Activated CD8-positive, alpha-beta memory T cell treated with anti-CD3 and anti-CD28 coated beads, Interleukin-2, amount 50 U/mL, for 48 hours (primary cell): Measurements from ENCODE around the gene LENG8.

Source experiments
- DNase-seq: peaks from one replicate; pipeline ENCODE4 v3.0.0-alpha.2; 2020

Gene LENG8

DNA sequence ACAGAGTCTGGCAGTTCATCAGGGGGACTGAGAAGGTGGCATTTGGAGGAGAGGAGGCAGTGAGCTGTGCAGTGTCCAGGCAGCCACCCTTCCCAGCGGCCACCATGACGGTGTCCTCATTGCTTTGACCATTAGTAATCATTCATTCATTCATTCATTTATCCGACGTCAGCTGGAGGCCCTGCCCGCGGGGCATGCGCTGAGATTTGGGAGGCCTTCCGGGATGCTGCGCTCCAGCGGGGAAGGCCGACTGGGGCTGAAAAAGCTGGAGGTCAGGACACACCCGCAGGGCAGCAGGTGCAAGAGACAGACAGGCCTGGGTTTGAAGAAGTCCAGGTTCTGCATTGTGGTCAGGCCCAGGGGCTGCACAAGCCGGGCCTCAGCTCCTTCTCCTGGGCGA is 24.8 kb upstream of the LENG8 start:
- no peak for DNase-seq

GRCh38 chr19:54424660-54425381 is 24.2 kb upstream of the LENG8 start:
- no peak for DNase-seq

DNA sequence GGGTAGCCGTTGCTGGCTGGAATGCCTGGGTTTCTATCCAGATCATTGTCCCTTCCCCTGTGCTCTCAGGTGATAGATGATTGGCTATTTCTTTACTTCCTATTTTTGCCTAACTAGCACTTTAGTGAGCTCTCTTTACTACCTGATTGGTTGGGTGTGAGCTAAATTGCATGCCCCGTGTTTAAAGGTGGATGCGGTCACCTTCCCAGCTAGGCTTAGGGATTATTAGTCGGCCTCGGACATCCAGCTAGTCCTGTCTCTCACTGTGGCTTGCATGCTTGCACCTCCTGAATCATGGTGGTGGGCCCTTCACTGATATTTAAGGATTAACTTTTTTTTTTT is 23.6 kb upstream of the LENG8 start:
- DNase-seq = no peak

DNA sequence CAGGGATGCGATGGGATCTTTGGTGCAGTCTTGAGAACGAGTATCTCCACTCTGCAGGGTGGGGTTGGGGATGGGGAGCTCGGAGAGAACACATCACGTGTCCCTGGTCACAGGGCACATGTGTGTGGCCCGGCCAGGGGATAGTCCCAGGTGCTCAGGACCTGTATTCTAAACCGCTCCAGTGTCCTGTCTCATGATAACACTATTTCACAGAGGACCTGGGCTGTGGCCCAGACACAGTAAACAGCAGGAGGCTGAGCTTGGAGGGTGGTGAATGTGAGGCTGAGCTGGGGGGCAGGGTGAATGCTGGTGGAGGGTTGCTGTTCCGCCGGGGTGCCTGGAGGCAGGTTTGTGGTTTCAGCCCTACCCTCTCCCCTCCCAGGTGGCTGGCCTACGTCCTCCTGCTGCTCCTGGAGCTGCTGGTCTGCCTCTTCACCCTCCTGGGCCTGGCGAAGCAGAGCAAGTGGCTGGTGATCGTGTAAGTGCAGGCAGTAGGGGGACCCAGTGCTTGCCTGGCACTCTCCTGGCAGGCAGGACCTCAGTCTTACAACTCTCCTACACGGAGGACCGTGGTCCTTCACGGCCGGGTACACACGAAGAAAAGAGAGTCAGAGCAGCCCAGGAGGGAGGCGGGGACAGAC is 22.6 kb upstream of the LENG8 start:
- DNase-seq = no peak

GRCh38 chr19:54427586-54427985 is 21.4 kb upstream of the LENG8 start:
- DNase-seq = no peak

GRCh38 chr19:54428323-54429175 is 20.4 kb upstream of the LENG8 start:
- DNase-seq = no peak

DNA sequence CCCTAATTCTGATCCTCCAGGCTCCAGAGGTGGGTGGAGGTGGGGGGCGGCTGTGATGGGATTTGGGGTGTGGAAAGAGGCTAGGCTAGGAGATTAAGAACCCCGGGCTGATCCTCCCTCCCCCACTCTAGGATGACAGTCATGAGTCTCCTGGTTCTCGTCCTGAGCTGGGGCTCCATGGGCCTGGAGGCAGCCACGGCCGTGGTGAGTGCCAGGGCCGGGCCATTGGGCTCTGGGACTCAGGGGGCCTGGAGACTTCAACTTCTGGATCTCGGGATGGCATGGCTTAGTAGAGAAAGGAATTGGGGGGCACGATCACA is 19.9 kb upstream of the LENG8 start:
- DNase-seq = no peak

- DNase-seq = no peak
Measured at GRCh38 chr19:54429545-54430227, 19.3 kb upstream of the LENG8 start.

- peak; percentile 78 for DNase-seq
Measured at GRCh38 chr19:54430306-54431254, 18.4 kb upstream of the LENG8 start.

DNA sequence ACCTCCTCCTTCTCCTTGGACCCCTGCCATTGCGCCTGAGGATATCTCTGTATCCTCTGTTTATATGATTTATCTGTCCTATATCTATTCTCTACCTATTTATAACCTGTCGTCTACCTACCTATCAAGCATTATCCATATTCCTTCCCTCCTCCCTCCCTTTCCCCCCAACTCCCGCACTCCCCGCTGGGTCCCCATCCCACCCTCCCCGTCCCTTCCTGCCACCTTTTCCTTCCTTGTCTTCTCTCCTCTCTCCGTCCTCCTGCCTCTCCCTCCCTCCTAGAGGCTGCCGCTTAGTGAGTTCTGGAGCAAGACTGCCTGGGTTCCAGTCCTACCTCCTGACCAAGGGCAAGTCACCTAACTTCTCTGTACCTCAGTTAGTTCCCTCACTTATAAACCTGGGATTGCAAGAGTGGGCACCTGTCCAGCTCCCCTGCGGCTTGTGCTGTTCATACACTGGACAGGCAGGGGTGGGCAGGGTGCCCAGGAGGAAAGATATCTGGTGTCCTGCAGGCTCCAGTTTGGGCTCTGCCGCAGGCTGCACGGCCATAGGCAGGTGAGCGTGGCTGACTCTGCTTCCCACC is 17.7 kb upstream of the LENG8 start:
- no peak for DNase-seq

DNA sequence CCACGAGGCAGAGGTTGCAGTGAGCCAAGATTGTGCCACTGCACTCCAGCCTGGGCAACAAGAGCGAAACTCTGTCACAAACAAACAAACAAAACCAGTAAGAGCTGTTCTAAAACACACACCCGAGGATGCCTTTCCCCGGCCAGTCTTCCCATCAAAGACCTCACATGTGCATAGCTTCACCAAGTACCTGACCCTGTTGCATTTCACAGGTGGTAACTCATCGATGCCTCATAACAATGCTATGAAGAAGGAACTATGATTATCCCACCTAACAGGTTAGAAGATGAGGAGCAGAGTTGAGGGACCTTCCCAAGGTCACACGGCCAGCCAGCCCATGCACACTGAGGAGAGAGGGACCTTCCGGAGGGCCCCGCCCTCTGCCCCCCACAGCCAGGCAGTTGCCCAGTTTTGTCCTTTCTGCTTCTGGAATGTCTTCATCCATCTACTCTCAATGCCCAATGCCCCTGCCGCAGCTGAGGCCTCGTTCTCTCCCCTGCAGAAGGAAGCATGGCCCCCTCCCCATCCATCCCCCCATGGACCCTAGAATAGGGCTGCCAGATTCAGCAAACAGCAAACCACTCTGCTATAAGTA is 16.8 kb upstream of the LENG8 start:
- no peak for DNase-seq

DNA sequence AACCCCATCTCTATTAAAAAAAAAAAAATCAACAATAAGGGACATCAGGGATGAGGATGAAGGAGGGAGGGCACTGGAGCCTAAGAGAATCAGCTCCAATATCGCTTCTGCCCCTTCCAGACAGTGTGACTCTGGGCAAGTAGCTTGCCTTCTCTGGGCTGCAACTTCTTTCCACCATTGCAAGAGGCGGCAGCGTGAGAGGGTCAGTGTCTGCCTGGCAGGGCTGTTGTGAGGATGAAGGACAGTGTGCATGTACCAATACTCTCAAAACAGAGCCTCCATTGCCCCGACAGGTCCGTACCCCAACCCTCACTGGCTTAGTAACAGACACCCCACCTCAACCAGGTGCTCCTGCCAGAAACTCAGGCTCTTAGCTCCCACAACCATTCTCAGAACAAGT is 15.3 kb upstream of the LENG8 start:
- DNase-seq = no peak

DNA sequence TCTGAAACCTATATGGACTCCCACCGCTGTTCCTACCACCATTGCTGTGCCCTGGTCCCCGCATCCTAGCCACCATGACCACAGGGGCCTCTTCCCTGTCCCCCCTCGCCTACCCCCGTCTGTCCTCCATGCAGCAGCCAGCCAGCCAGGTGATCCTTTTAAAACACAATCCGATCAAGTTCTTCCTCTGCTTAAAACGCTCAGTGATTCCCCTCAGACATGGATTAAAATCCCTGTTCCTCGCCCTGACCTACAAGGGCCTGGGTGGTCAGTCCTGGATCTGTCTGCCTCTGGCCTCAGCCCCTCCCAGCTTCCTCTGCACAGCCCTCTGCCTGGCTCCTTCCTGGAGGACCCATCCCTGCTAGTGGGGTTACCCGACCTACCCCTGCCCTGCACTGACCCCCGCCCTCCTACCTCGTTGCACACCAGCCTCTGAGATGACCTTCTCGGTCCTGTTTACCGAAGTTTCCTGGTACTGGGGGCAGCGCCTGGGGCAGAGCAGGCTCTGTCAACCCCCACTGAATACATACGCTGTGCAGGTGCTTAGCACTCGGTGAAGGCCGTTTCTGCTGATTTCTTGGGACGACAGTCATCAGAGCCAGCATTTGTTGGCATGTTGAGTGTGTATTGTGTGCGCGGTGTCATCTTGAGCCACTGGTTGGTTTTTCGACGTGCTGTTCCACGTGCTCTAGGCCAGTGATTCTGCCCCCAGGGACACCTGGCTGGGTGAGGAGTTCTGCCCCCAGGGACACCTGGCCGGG is 14.7 kb upstream of the LENG8 start:
- DNase-seq = no peak

GRCh38 chr19:54434873-54435214 is 14.2 kb upstream of the LENG8 start:
- no peak for DNase-seq

GRCh38 chr19:54435551-54436016 is 13.4 kb upstream of the LENG8 start:
- no peak for DNase-seq

DNA sequence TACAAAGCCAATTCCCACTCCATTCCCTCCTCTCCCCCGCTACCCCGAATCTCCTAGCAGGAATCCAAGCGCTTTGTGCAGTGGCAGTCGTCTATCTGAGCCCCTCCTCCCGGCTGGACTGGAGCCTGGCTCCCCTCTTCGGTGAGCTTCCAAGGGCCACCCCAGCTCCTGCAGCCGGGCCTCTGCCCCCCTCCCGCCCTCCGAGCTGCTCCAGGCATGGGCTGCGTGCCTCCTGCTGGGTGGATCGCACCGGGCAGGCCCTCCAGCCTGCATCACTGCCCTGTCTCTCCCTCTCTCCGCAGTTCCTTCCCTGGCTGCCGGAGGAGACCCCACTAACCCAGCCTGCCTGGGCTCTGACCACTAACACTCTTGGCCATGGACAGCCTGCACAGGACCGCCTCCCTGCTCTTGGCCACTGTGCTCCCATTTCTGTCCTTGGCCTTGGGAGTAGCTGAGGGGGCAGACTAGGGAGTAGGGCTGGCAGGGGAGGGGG is 12.9 kb upstream of the LENG8 start:
- DNase-seq = no peak

GRCh38 chr19:54436628-54437252 is 12.3 kb upstream of the LENG8 start:
- no peak for DNase-seq

GRCh38 chr19:54439174-54439851 is 9.7 kb upstream of the LENG8 start:
- DNase-seq = no peak

- no peak for DNase-seq
Measured at GRCh38 chr19:54440641-54441040, 8.4 kb upstream of the LENG8 start.

DNA sequence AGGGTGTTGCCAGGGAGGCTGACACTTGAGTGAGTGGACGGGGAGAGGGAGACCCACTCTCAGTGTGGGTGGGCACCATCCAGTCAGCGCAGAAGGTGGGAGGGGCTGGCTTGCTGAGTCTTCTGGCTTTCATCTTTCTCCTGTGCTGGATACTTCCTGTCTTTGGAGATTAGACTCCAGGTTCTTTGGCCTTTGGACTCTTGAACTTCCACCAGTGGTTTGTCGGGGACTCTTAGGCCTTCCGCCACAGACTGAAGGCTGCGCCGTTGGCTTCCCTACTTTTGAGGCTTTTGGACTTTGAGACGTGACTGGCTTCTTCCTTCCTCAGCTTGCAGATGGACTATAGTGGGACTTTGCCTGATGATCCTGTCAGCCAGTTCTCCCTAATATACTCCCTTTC is 4.3 kb upstream of the LENG8 start:
- DNase-seq = no peak
